ENCODE data around the gene CLEC6A. TPM values are rescaled to one million over a fixed set of nuclear protein-coding genes. Genes with fewer than 3 reads are reported as not detected.

Gene CLEC6A
- total RNA-seq, 2 donors from 2014 or later, result not detected

GRCh38 chr12:8501720-8502119 is 46.0 kb downstream of the CLEC6A start:
- no peaks in the 10 kb centered on the region for H3K9me3 ChIP-seq
- no peaks in the 10 kb centered on the region for H3K27me3 ChIP-seq (replicated peaks; ENCODE audit: insufficient read depth)
- no peaks in the 10 kb centered on the region for H3K36me3 ChIP-seq
- H3K4me3 ChIP-seq, result no peak overlapping the region
- H3K4me1 ChIP-seq (replicated peaks), result no peaks in the 10 kb centered on the region
- H3K27ac ChIP-seq, result no peak overlapping the region
- 59% methylated on average over 3 of the region's 3 CpGs for WGBS
- no peak for TF ChIP-seq POLR2AphosphoS5 (IDR thresholded peaks at IDR 0.05)
- TF ChIP-seq CTCF (IDR thresholded peaks at IDR 0.05), result no peak
- TF ChIP-seq POLR2A (IDR thresholded peaks at IDR 0.05), result no peak
- intact Hi-C loops (cut with DNase I), result no loop called here
- DNase-seq (ENCODE audit: low spot score), result no peak

GRCh38 chr12:8504351-8504750 is 48.6 kb downstream of the CLEC6A start:
- 95% methylated on average over 1 of the region's 1 CpG for WGBS
- intact Hi-C loops (cut with DNase I), result no loop called here
- no peak for DNase-seq (ENCODE audit: low spot score)
- TF ChIP-seq POLR2AphosphoS5 (IDR thresholded peaks at IDR 0.05) (no peak), POLR2A (IDR thresholded peaks at IDR 0.05) (no peak), CTCF (IDR thresholded peaks at IDR 0.05) (no peak)
- no peak overlapping the region for H3K4me3 ChIP-seq
- no peaks in the 10 kb centered on the region for H3K27me3 ChIP-seq (replicated peaks; ENCODE audit: insufficient read depth)
- no peaks in the 10 kb centered on the region for H3K4me1 ChIP-seq (replicated peaks)
- no peak overlapping the region for H3K27ac ChIP-seq
- no peaks in the 10 kb centered on the region for H3K36me3 ChIP-seq
- H3K9me3 ChIP-seq, result no peaks in the 10 kb centered on the region

GRCh38 chr12:8507596-8507995 is 51.8 kb downstream of the CLEC6A start:
- no peaks in the 10 kb centered on the region for H3K9me3 ChIP-seq
- TF ChIP-seq POLR2A (IDR thresholded peaks at IDR 0.05), result no peak
- TF ChIP-seq CTCF (IDR thresholded peaks at IDR 0.05), result no peak
- TF ChIP-seq POLR2AphosphoS5 (IDR thresholded peaks at IDR 0.05), result no peak
- H3K4me3 ChIP-seq, result no peak overlapping the region
- H3K4me1 ChIP-seq (replicated peaks), result no peaks in the 10 kb centered on the region
- WGBS, result 74% methylated on average over 3 of the region's 3 CpGs
- no peak for DNase-seq (ENCODE audit: low spot score)
- H3K36me3 ChIP-seq, result no peaks in the 10 kb centered on the region
- no peak overlapping the region for H3K27ac ChIP-seq
- intact Hi-C loops (cut with DNase I), result no loop called here
- no peaks in the 10 kb centered on the region for H3K27me3 ChIP-seq (replicated peaks; ENCODE audit: insufficient read depth)

GRCh38 chr12:8508223-8508622 is 52.5 kb downstream of the CLEC6A start:
- Histone ChIP-seq H3K9me3 (no peaks in the 10 kb centered on the region), H3K27ac (no peak overlapping the region), H3K36me3 (no peaks in the 10 kb centered on the region), H3K4me1 (replicated peaks) (no peaks in the 10 kb centered on the region), H3K27me3 (replicated peaks; ENCODE audit: insufficient read depth) (no peaks in the 10 kb centered on the region), H3K4me3 (no peak overlapping the region)
- 62% methylated on average over 3 of the region's 3 CpGs for WGBS
- no peak for DNase-seq (ENCODE audit: low spot score)
- intact Hi-C loops (cut with DNase I), result no loop called here
- TF ChIP-seq POLR2AphosphoS5 (IDR thresholded peaks at IDR 0.05), result no peak

- no peaks in the 10 kb centered on the region for H3K9me3 ChIP-seq
- no peak overlapping the region for H3K27ac ChIP-seq
- 59% methylated on average over 12 of the region's 12 CpGs for WGBS
- no peak for DNase-seq (ENCODE audit: low spot score)
- intact Hi-C loops (cut with DNase I), result no loop called here
- TF ChIP-seq CTCF (IDR thresholded peaks at IDR 0.05), result no peak
- TF ChIP-seq POLR2AphosphoS5 (IDR thresholded peaks at IDR 0.05), result no peak
- no peak for TF ChIP-seq POLR2A (IDR thresholded peaks at IDR 0.05)
- H3K4me3 ChIP-seq, result no peak overlapping the region
- H3K36me3 ChIP-seq, result no peaks in the 10 kb centered on the region
- no peaks in the 10 kb centered on the region for H3K4me1 ChIP-seq (replicated peaks)
- H3K27me3 ChIP-seq (replicated peaks; ENCODE audit: insufficient read depth), result no peaks in the 10 kb centered on the region
Observed at GRCh38 chr12:8508910-8509841, 53.4 kb downstream of the CLEC6A start.

All from prostate gland (tissue), 2 donors.